B cell (primary cell): Measurements from ENCODE around the gene SPACA9. TPM values are rescaled to one million over a fixed set of nuclear protein-coding genes. Genes with fewer than 3 reads are reported as not detected.

Source experiments
- ATAC-seq: fragments of 200-7000 bp; cut with Tn5 transposase; one replicate; pipeline ENCODE4 v1.10.0; 2021; ENCODE audit warnings: low read depth, mild to moderate bottlenecking, moderate number of reproducible peaks, moderate library complexity
- CTCF ChIA-PET: fragments of 350-600 bp; sonication (Branson Sonifier 250); formaldehyde crosslinking; loops from one replicate; lab custom pipeline; 2021; ENCODE audit warnings: antibody characterized with exemption, inconsistent platforms; lab: Charles Lee
- POLR2A ChIA-PET: fragments of 350-600 bp; sonication (Branson Sonifier 250); formaldehyde crosslinking; loops from one replicate; lab custom pipeline; 2021; ENCODE audit warnings: antibody characterized with exemption; lab: Charles Lee
- DNase-seq: peaks from one replicate; pipeline ENCODE4 v3.0.0; 2013
- H2AFZ ChIP-seq: 2 replicates; pipeline ENCODE4 v1.6.1; 2012; ENCODE audit warnings: mild to moderate bottlenecking, low read depth, low read length; ENCODE audit not compliant: insufficient read depth, poor library complexity, severe bottlenecking
- H3K27ac ChIP-seq, 2 donors: 1 replicate in 1 of 2; 2 replicates in 1 of 2; pipeline ENCODE4 v1.5.1; 2012 to 2013; ENCODE audit warnings: low read length in 2 of 2, mild to moderate bottlenecking in 2 of 2, moderate library complexity in 1 of 2
- H3K27me3 ChIP-seq, 4 experiments: fragments of 200-600 bp in 1 of 4; sonication (generic) in 1 of 4; replicated peaks in 1 of 4; 1 replicate in 2 of 4; 2 replicates in 2 of 4; pipeline versions ENCODE4 v1.6.1 to v1.7.0; 2013 to 2016; ENCODE audit warnings: low read length in 3 of 4, mild to moderate bottlenecking in 2 of 4, mixed read lengths in 1 of 4, moderate library complexity in 1 of 4; ENCODE audit not compliant: insufficient read depth in 4 of 4, control insufficient read depth in 3 of 4; ENCODE audit errors: control extremely low read depth in 1 of 4
- H3K36me3 ChIP-seq, 2 experiments: replicated peaks in 1 of 2; 1 replicate in 1 of 2; 2 replicates in 1 of 2; pipeline versions ENCODE4 v1.6.1 to v1.7.1; 2013; ENCODE audit warnings: low read length in 1 of 2; ENCODE audit not compliant: insufficient read depth in 2 of 2, control insufficient read depth in 1 of 2; ENCODE audit errors: control extremely low read depth in 1 of 2, extremely low read depth in 1 of 2
- H3K4me1 ChIP-seq, 2 donors: fragments of 200-600 bp in 1 of 2; sonication (generic) in 1 of 2; 1 replicate in 1 of 2; 2 replicates in 1 of 2; pipeline versions ENCODE4 v1.5.1 to v1.6.1; 2013 to 2017; ENCODE audit warnings: low read length in 2 of 2; ENCODE audit not compliant: control insufficient read depth in 2 of 2, insufficient read depth in 2 of 2
- H3K4me2 ChIP-seq: replicated peaks from 2 replicates; pipeline ENCODE3; 2012; ENCODE audit warnings: mild to moderate bottlenecking, low read depth, low read length; ENCODE audit not compliant: poor library complexity, severe bottlenecking
- H3K4me3 ChIP-seq, 5 experiments: fragments of 200-600 bp in 1 of 5; sonication (generic) in 1 of 5; 1 replicate in 3 of 5; 2 replicates in 2 of 5; pipeline versions ENCODE4 v1.5.1 to v1.7.0; 2011 to 2016; ENCODE audit warnings: low read length in 4 of 5, mild to moderate bottlenecking in 4 of 5, low read depth in 2 of 5, control low read depth in 1 of 5, moderate library complexity in 1 of 5; ENCODE audit not compliant: insufficient read depth in 1 of 5; ENCODE audit errors: control extremely low read depth in 1 of 5, extremely low read depth in 1 of 5
- H3K79me2 ChIP-seq: fragments of 200-600 bp; sonication (generic); one replicate; pipeline ENCODE4 v1.6.0; 2016; ENCODE audit warnings: low read length; ENCODE audit not compliant: control insufficient read depth, insufficient read depth
- H3K9ac ChIP-seq: fragments of 200-600 bp; sonication (generic); 2 replicates; pipeline ENCODE4 v1.6.1; 2017; ENCODE audit warnings: mild to moderate bottlenecking, low read length, moderate library complexity
- H3K9me3 ChIP-seq, 3 donors: one replicate each; pipeline versions ENCODE4 v1.6.1 to v1.7.1; 2013; ENCODE audit warnings: low read length in 2 of 3; ENCODE audit not compliant: control insufficient read depth in 2 of 3, insufficient read depth in 1 of 3; ENCODE audit errors: control extremely low read depth in 1 of 3
- H4K20me1 ChIP-seq: 2 replicates; pipeline ENCODE4 v1.6.0; 2012; ENCODE audit warnings: mild to moderate bottlenecking, low read length; ENCODE audit not compliant: insufficient read depth, control insufficient read depth, poor library complexity, severe bottlenecking
- H3K27ac Mint-ChIP-seq: one replicate; pipeline ENCODE4 v1.8.0; 2021; ENCODE audit warnings: mixed read lengths
- H3K27me3 Mint-ChIP-seq: one replicate; pipeline ENCODE4 v1.8.0; 2021; ENCODE audit warnings: mixed read lengths
- H3K4me1 Mint-ChIP-seq: one replicate; pipeline ENCODE4 v1.8.0; 2021; ENCODE audit warnings: mixed read lengths
- H3K4me3 Mint-ChIP-seq: one replicate; pipeline ENCODE4 v1.8.0; 2021; ENCODE audit warnings: mixed read lengths
- H3K9me3 Mint-ChIP-seq: one replicate; pipeline ENCODE4 v1.8.0; 2022; ENCODE audit warnings: mixed read lengths; ENCODE audit not compliant: insufficient read depth
- EZH2 ChIP-seq: IDR thresholded peaks from 2 replicates; pipeline ENCODE4 v1.6.1; 2012; ENCODE audit warnings: borderline replicate concordance, low read depth, mild to moderate bottlenecking, moderate library complexity, low read length; ENCODE audit not compliant: insufficient read depth, poor library complexity, severe bottlenecking
- WGBS: methylation state at CpG from one replicate; pipeline ENCODE4 v1.1.5; 2013; ENCODE audit warnings: missing lambda C conversion rate; ENCODE audit not compliant: insufficient coverage; 5-methylcytosine and 5-hydroxymethylcytosine counted together
- intact Hi-C: fragments of 100-400 bp; cut with micrococcal nuclease; formaldehyde crosslinking; loops from one replicate; pipeline ENCODE4 v1.10.0; 2022
- polyA plus RNA-seq: library from polyadenylated mRNA; depleted of rRNA; stranded (reverse); fragments of >200 nt; gene quantifications from 2 replicates; pipeline ENCODE4 v1.2.3, GENCODE V29; 2012
- total RNA-seq, 2 donors: library from RNA; stranded (reverse); fragments of 120-200 nt in 1 of 2; gene quantifications; 1 replicate in 1 of 2; 2 replicates in 1 of 2; pipeline versions ENCODE4 v1.2.3 to v1.2.4, GENCODE V29; 2013 to 2022
- TF ChIP-seq, protein P1 (sequence below): fragments of 200-600 bp; IDR thresholded peaks from one replicate; pipeline ENCODE4 v1.8.0; 2022; ENCODE audit warnings: antibody characterized with exemption, mild to moderate bottlenecking

Gene SPACA9
- total and polyA plus RNA-seq, 2 donors (not counting 1 experiment from before 2014, with no cell fraction given): 2.8 to 4.5 TPM

- Histone ChIP-seq H3K36me3 (no peaks in the 10 kb centered on the region), H3K79me2 (no peaks in the 10 kb centered on the region), H3K27me3 (no peaks in the 10 kb centered on the region), H3K9me3 (no peaks in the 10 kb centered on the region), H2AFZ (no peak overlapping the region), H3K9ac (no peak overlapping the region), H4K20me1 (no peaks in the 10 kb centered on the region), H3K4me1 (peaks cover 0 to 27% of the 10 kb centered on the region in 2 donors), H3K4me2 (no peak overlapping the region), H3K4me3 (no peak overlapping the region), H3K27ac (no peak overlapping the region)
- TF ChIP-seq EZH2: no peak
- TF ChIP-seq, protein P1, sequence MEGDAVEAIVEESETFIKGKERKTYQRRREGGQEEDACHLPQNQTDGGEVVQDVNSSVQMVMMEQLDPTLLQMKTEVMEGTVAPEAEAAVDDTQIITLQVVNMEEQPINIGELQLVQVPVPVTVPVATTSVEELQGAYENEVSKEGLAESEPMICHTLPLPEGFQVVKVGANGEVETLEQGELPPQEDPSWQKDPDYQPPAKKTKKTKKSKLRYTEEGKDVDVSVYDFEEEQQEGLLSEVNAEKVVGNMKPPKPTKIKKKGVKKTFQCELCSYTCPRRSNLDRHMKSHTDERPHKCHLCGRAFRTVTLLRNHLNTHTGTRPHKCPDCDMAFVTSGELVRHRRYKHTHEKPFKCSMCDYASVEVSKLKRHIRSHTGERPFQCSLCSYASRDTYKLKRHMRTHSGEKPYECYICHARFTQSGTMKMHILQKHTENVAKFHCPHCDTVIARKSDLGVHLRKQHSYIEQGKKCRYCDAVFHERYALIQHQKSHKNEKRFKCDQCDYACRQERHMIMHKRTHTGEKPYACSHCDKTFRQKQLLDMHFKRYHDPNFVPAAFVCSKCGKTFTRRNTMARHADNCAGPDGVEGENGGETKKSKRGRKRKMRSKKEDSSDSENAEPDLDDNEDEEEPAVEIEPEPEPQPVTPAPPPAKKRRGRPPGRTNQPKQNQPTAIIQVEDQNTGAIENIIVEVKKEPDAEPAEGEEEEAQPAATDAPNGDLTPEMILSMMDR: no peak
- no peak overlapping the region for H3K4me3 Mint-ChIP-seq
- 92% methylated on average over 10 of the region's 12 CpGs for WGBS
- ChIA-PET POLR2A (no interaction called here), CTCF (interaction anchor here (1.5 kb wide), 1 partner anchor 56 kb away, joined by 9 read pairs; no protein-coding TSS in a partner anchor)
- peaks cover 17% of the 10 kb centered on the region for H3K4me1 Mint-ChIP-seq
- H3K9me3 Mint-ChIP-seq: no peaks in the 10 kb centered on the region
- no peak for DNase-seq
- no peak overlapping the region for H3K27ac Mint-ChIP-seq
- ATAC-seq: no peak
- intact Hi-C loops: no loop called here
- no peaks in the 10 kb centered on the region for H3K27me3 Mint-ChIP-seq
Observed at GRCh38 chr9:132846109-132846917, 32.4 kb upstream of the SPACA9 start.

DNA sequence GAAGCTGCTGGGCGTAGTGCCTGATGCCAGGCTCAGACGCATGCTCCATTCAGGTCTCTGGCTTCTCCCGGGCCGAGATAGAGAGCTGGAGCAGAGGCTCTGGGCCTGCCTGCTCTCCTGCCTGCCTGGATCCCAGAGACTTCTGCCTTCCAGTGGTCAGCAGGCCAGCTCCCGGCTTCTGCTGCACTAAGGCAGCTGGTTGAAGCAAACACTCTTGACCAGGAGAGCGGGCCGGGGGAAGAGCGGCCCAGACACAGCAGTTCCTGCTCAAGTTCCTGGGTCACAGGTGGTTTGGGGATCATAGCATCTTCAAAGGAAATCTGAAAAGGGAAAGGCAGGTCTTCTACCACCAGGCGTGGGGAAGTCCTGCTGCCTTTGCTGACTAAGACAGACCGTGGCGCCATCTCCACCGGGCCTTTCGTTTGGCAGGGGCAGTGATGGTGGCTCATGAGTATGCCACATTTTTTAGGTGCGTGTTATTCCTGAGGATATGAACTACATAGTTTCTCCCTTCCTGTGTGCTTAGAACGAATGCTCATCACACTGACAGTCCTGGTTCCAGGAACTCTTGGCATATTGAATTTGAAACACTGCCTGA, 31.7 kb upstream of the SPACA9 start:
- no peak for TF ChIP-seq EZH2
- TF ChIP-seq, protein P1: no peak
- DNase-seq (no peak), ATAC-seq (no peak)
- no peaks in the 10 kb centered on the region for H4K20me1 ChIP-seq
- H3K4me2 ChIP-seq: no peak overlapping the region
- no peaks in the 10 kb centered on the region for H3K79me2 ChIP-seq
- no peak overlapping the region for H3K27ac ChIP-seq
- intact Hi-C loops: no loop called here
- no peak overlapping the region for H3K9ac ChIP-seq
- no peak overlapping the region for H3K27ac Mint-ChIP-seq
- POLR2A ChIA-PET: no interaction called here
- H3K4me1 Mint-ChIP-seq: peaks cover 19% of the 10 kb centered on the region
- no peaks in the 10 kb centered on the region for H3K9me3 ChIP-seq
- WGBS: 90% methylated on average over 15 of the region's 15 CpGs
- H3K4me3 Mint-ChIP-seq: no peak overlapping the region
- peaks cover 0 to 31% of the 10 kb centered on the region in 2 donors for H3K4me1 ChIP-seq
- H3K27me3 ChIP-seq: no peaks in the 10 kb centered on the region
- no peaks in the 10 kb centered on the region for H3K9me3 Mint-ChIP-seq
- CTCF ChIA-PET: interaction anchor here (1.5 kb wide), 1 partner anchor 55 kb away, joined by 9 read pairs; no protein-coding TSS in a partner anchor
- no peaks in the 10 kb centered on the region for H3K27me3 Mint-ChIP-seq
- no peaks in the 10 kb centered on the region for H3K36me3 ChIP-seq
- no peak overlapping the region for H2AFZ ChIP-seq
- H3K4me3 ChIP-seq: no peak overlapping the region
